Fibroblast of lung (primary cell): Measurements from ENCODE around the gene DVL1. TPM values are rescaled to one million over a fixed set of nuclear protein-coding genes. Genes with fewer than 3 reads are reported as not detected.

Experiments
- DNase-seq, 2 donors: peaks; one replicate each; pipeline versions ENCODE4 v3.0.0 to v3.0.0-alpha.2; 2010; ENCODE audit warnings: low read depth in 2 of 2
- H2AFZ ChIP-seq: 2 replicates; pipeline ENCODE4 v1.5.1; 2012; ENCODE audit warnings: low read length, control low read depth, inconsistent platforms
- H3K27ac ChIP-seq: 2 replicates; pipeline ENCODE4 v1.5.1; 2011; ENCODE audit warnings: low read length, control low read depth; ENCODE audit not compliant: insufficient read depth
- H3K27me3 ChIP-seq: 2 replicates; pipeline ENCODE4 v1.5.1; 2011; ENCODE audit warnings: mild to moderate bottlenecking, low read length; ENCODE audit not compliant: control insufficient read depth, insufficient read depth
- H3K36me3 ChIP-seq: 2 replicates; pipeline ENCODE4 v1.5.1; 2011; ENCODE audit warnings: low read length; ENCODE audit not compliant: control insufficient read depth, insufficient read depth
- H3K4me1 ChIP-seq: 2 replicates; pipeline ENCODE4 v1.5.1; 2011; ENCODE audit warnings: low read length; ENCODE audit not compliant: control insufficient read depth, insufficient read depth; ENCODE audit errors: extremely low read depth
- H3K4me2 ChIP-seq: 2 replicates; pipeline ENCODE4 v1.5.1; 2011; ENCODE audit warnings: low read length, control low read depth; ENCODE audit not compliant: insufficient read depth; ENCODE audit errors: extremely low read depth
- H3K4me3 ChIP-seq, 4 experiments: fragments of 200-600 bp in 1 of 4; sonication (generic) in 1 of 4; replicated peaks in 1 of 4; 2 replicates each; pipeline ENCODE4 v1.5.1; 2011 to 2016; ENCODE audit warnings: low read length in 4 of 4, low read depth in 3 of 4, mild to moderate bottlenecking in 3 of 4, control low read depth in 2 of 4, inconsistent platforms in 1 of 4, mixed read lengths in 1 of 4; ENCODE audit not compliant: insufficient read depth in 1 of 4; ENCODE audit errors: control extremely low read depth in 1 of 4
- H3K79me2 ChIP-seq: 2 replicates; pipeline ENCODE4 v1.5.1; 2012; ENCODE audit warnings: mild to moderate bottlenecking, low read length, inconsistent platforms; ENCODE audit not compliant: control insufficient read depth, insufficient read depth
- H3K9ac ChIP-seq: 2 replicates; pipeline ENCODE4 v1.5.1; 2011; ENCODE audit warnings: mild to moderate bottlenecking, low read length, control low read depth; ENCODE audit not compliant: insufficient read depth
- H3K9me3 ChIP-seq: 2 replicates; pipeline ENCODE4 v1.5.1; 2012; ENCODE audit warnings: low read depth, low read length; ENCODE audit not compliant: control insufficient read depth, insufficient read depth
- H4K20me1 ChIP-seq: 2 replicates; pipeline ENCODE4 v1.5.1; 2011; ENCODE audit warnings: low read length; ENCODE audit not compliant: control insufficient read depth, insufficient read depth; ENCODE audit errors: extremely low read depth
- EZH2 ChIP-seq: IDR thresholded peaks from 2 replicates; pipeline ENCODE4 v1.5.1; 2012; ENCODE audit warnings: low read length, control low read depth, mild to moderate bottlenecking; ENCODE audit errors: missing control alignments
- polyA plus RNA-seq, 2 donors: library from polyadenylated mRNA; depleted of rRNA in 1 of 2; stranded (reverse) in 1 of 2; unstranded in 1 of 2; fragments of >200 nt; gene quantifications; 2 replicates each; pipeline ENCODE4 v1.2.1, GENCODE V29; 2011 to 2012; ENCODE audit warnings: missing spikeins in 1 of 2
- total RNA-seq: library from RNA; depleted of rRNA; stranded (reverse); fragments of >200 nt; gene quantifications from 2 replicates; pipeline ENCODE4 v1.2.1, GENCODE V29; 2014
- TF ChIP-seq, protein P1 (sequence below), 2 donors: IDR thresholded peaks in 1 of 2; conservative IDR thresholded peaks in 1 of 2; 1 replicate in 1 of 2; 2 replicates in 1 of 2; pipeline ENCODE4 v1.5.1; 2011 to 2012; ENCODE audit warnings: low read length in 2 of 2, control low read depth in 1 of 2, inconsistent platforms in 1 of 2, low read depth in 1 of 2, mild to moderate bottlenecking in 1 of 2

The DVL1 gene
- total and polyA plus RNA-seq, 2 donors (not counting 1 experiment from before 2014, with no cell fraction given) = 9.1 to 107 TPM

DNA sequence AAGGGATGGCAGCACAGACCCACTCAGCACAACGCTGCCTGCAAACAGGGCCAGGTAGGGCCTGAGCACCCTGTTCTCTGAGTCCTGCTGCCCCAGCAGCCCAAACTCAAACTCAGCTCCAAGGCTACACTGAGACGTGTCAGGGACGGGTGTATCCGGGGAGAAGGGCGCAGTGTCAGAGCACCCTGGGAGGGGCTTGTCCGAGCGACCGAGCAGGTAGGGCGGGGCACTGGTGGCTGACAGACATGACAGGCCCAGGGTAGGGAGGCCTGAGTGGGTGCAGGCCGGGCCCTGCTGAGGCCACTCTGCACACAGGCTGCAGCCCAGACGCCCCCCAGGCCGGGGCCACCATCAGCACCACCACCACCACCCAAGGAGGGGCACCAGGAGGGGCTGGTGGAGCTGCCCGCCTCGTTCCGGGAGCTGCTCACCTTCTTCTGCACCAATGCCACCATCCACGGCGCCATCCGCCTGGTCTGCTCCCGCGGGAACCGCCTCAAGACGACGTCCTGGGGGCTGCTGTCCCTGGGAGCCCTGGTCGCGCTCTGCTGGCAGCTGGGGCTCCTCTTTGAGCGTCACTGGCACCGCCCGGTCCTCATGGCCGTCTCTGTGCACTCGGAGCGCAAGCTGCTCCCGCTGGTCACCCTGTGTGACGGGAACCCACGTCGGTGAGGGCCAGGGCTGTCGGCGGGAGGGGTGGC lies 63.5 kb downstream of the DVL1 start:
- Histone ChIP-seq H3K36me3 (no peaks in the 10 kb centered on the region), H4K20me1 (no peaks in the 10 kb centered on the region), H3K27ac (no peak overlapping the region), H3K27me3 (no peaks in the 10 kb centered on the region), H2AFZ (no peak overlapping the region), H3K9ac (no peak overlapping the region), H3K4me2 (no peak overlapping the region), H3K9me3 (no peaks in the 10 kb centered on the region), H3K79me2 (no peaks in the 10 kb centered on the region), H3K4me1 (peaks cover 2% of the 10 kb centered on the region), H3K4me3 (no peak overlapping the region)
- no peak for TF ChIP-seq EZH2
- TF ChIP-seq, protein P1, sequence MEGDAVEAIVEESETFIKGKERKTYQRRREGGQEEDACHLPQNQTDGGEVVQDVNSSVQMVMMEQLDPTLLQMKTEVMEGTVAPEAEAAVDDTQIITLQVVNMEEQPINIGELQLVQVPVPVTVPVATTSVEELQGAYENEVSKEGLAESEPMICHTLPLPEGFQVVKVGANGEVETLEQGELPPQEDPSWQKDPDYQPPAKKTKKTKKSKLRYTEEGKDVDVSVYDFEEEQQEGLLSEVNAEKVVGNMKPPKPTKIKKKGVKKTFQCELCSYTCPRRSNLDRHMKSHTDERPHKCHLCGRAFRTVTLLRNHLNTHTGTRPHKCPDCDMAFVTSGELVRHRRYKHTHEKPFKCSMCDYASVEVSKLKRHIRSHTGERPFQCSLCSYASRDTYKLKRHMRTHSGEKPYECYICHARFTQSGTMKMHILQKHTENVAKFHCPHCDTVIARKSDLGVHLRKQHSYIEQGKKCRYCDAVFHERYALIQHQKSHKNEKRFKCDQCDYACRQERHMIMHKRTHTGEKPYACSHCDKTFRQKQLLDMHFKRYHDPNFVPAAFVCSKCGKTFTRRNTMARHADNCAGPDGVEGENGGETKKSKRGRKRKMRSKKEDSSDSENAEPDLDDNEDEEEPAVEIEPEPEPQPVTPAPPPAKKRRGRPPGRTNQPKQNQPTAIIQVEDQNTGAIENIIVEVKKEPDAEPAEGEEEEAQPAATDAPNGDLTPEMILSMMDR (conservative IDR thresholded peaks at IDR 0.05 in 1 of 2, IDR thresholded peaks at IDR 0.05 in 1 of 2; ENCODE audit: low read depth in 1 of 2, low read length in 2 of 2) = no peak
- no peak for DNase-seq

Other genes with a start within 250 kb of the DVL1 start
- gene C1orf159, start 233.3 kb downstream of the DVL1 start, total RNA-seq = 3.1 and 3.3 TPM in 2 replicates
- gene C1orf159, start 233.3 kb downstream of the DVL1 start, polyA plus RNA-seq = 2.6 and 3.4 TPM in 2 replicates
- under 0.01 TPM in 1 of 2 replicates, not detected in the other for gene TTLL10, start 175.5 kb downstream of the DVL1 start, total RNA-seq
- not detected in 2 replicates for gene TTLL10, start 175.5 kb downstream of the DVL1 start, polyA plus RNA-seq
- 0.77 and 1.3 TPM in 2 replicates for gene TNFRSF18, start 142.8 kb downstream of the DVL1 start, total RNA-seq
- gene TNFRSF18, start 142.8 kb downstream of the DVL1 start, polyA plus RNA-seq = 0.10 TPM in 1 of 2 replicates, not detected in the other
- under 0.01 and 0.17 TPM in 2 replicates for gene TNFRSF4, start 135.3 kb downstream of the DVL1 start, total RNA-seq
- 0.05 TPM in 1 of 2 replicates, not detected in the other for gene TNFRSF4, start 135.3 kb downstream of the DVL1 start, polyA plus RNA-seq
- gene SDF4, start 117.4 kb downstream of the DVL1 start, total RNA-seq = 81.9 and 127 TPM in 2 replicates
- 133 and 180 TPM in 2 replicates for gene SDF4, start 117.4 kb downstream of the DVL1 start, polyA plus RNA-seq
- 19.3 and 19.5 TPM in 2 replicates for gene B3GALT6, start 117.2 kb downstream of the DVL1 start, total RNA-seq
- gene B3GALT6, start 117.2 kb downstream of the DVL1 start, polyA plus RNA-seq = 15.7 and 17.9 TPM in 2 replicates
- gene C1QTNF12, start 102.7 kb downstream of the DVL1 start, total RNA-seq = 1.0 and 4.1 TPM in 2 replicates
- gene C1QTNF12, start 102.7 kb downstream of the DVL1 start, polyA plus RNA-seq = 0.27 and 0.60 TPM in 2 replicates
- gene UBE2J2, start 75.6 kb downstream of the DVL1 start, total RNA-seq = 39.5 and 47.2 TPM in 2 replicates
- gene UBE2J2, start 75.6 kb downstream of the DVL1 start, polyA plus RNA-seq = 32.3 and 50.9 TPM in 2 replicates
- gene SCNN1D, start 69.0 kb downstream of the DVL1 start, total RNA-seq = 1.0 and 2.5 TPM in 2 replicates
- gene SCNN1D, start 69.0 kb downstream of the DVL1 start, polyA plus RNA-seq = 0.44 TPM in 2 replicates
- gene ACAP3, start 41.5 kb downstream of the DVL1 start, total RNA-seq = 34.7 and 50.9 TPM in 2 replicates
- gene ACAP3, start 41.5 kb downstream of the DVL1 start, polyA plus RNA-seq = 15.3 and 15.7 TPM in 2 replicates
- gene PUSL1, start 40.8 kb downstream of the DVL1 start, total RNA-seq = 12.7 and 13.1 TPM in 2 replicates
- 7.1 and 9.6 TPM in 2 replicates for gene PUSL1, start 40.8 kb downstream of the DVL1 start, polyA plus RNA-seq
- gene INTS11, start 24.8 kb downstream of the DVL1 start, total RNA-seq = 46.2 and 69.2 TPM in 2 replicates
- 44.1 and 73.0 TPM in 2 replicates for gene INTS11, start 24.8 kb downstream of the DVL1 start, polyA plus RNA-seq
- 9.0 and 10.1 TPM in 2 replicates for gene CPTP, start 24.6 kb downstream of the DVL1 start, total RNA-seq
- 6.0 and 6.2 TPM in 2 replicates for gene CPTP, start 24.6 kb downstream of the DVL1 start, polyA plus RNA-seq
- gene TAS1R3, start 18.1 kb downstream of the DVL1 start, total RNA-seq = 0.17 and 0.26 TPM in 2 replicates
- 0.01 and 0.02 TPM in 2 replicates for gene TAS1R3, start 18.1 kb downstream of the DVL1 start, polyA plus RNA-seq
- 262 and 397 TPM in 2 replicates for gene MXRA8, start 9.1 kb upstream of the DVL1 start, total RNA-seq
- gene MXRA8, start 9.1 kb upstream of the DVL1 start, polyA plus RNA-seq = 205 and 239 TPM in 2 replicates
- 83.2 and 85.2 TPM in 2 replicates for gene AURKAIP1, start 25.8 kb upstream of the DVL1 start, total RNA-seq
- gene AURKAIP1, start 25.8 kb upstream of the DVL1 start, polyA plus RNA-seq = 42.2 and 66.9 TPM in 2 replicates
- gene CCNL2, start 49.9 kb upstream of the DVL1 start, total RNA-seq = 87.1 and 102 TPM in 2 replicates
- gene CCNL2, start 49.9 kb upstream of the DVL1 start, polyA plus RNA-seq = 70.5 and 116 TPM in 2 replicates
- 80.1 and 81.7 TPM in 2 replicates for gene MRPL20, start 57.9 kb upstream of the DVL1 start, total RNA-seq
- gene MRPL20, start 57.9 kb upstream of the DVL1 start, polyA plus RNA-seq = 150 and 188 TPM in 2 replicates
- 1.3 and 2.0 TPM in 2 replicates for gene ANKRD65, start 71.9 kb upstream of the DVL1 start, total RNA-seq
- gene ANKRD65, start 71.9 kb upstream of the DVL1 start, polyA plus RNA-seq = 0.84 and 1.9 TPM in 2 replicates
- 2.6 and 3.1 TPM in 2 replicates for gene VWA1, start 86.3 kb upstream of the DVL1 start, total RNA-seq
- gene VWA1, start 86.3 kb upstream of the DVL1 start, polyA plus RNA-seq = 1.7 and 2.5 TPM in 2 replicates
- under 0.01 and 0.17 TPM in 2 replicates for gene ATAD3C, start 100.3 kb upstream of the DVL1 start, total RNA-seq
- gene ATAD3C, start 100.3 kb upstream of the DVL1 start, polyA plus RNA-seq = not detected in 2 replicates
- 14.4 and 15.0 TPM in 2 replicates for gene ATAD3B, start 122.3 kb upstream of the DVL1 start, total RNA-seq
- 7.0 and 11.6 TPM in 2 replicates for gene ATAD3B, start 122.3 kb upstream of the DVL1 start, polyA plus RNA-seq
- gene ATAD3A, start 162.7 kb upstream of the DVL1 start, total RNA-seq = 14.4 and 18.0 TPM in 2 replicates
- 12.5 and 19.8 TPM in 2 replicates for gene ATAD3A, start 162.7 kb upstream of the DVL1 start, polyA plus RNA-seq
- 4.9 and 5.4 TPM in 2 replicates for gene TMEM240, start 191.2 kb upstream of the DVL1 start, total RNA-seq
- 1.3 and 1.4 TPM in 2 replicates for gene TMEM240, start 191.2 kb upstream of the DVL1 start, polyA plus RNA-seq
- gene SSU72, start 225.4 kb upstream of the DVL1 start, total RNA-seq = 65.1 and 72.7 TPM in 2 replicates
- 127 and 135 TPM in 2 replicates for gene SSU72, start 225.4 kb upstream of the DVL1 start, polyA plus RNA-seq